HG03469 (cell line): ENCODE data around the gene FLNB.

Experiments
- ATAC-seq: cut with Tn5 transposase; IDR thresholded peaks from one replicate; pipeline ENCODE4 v1.9.1; 2021; ENCODE audit warnings: mild to moderate bottlenecking, moderate library complexity, moderate number of reproducible peaks; ENCODE audit not compliant: unreplicated experiment

The FLNB gene

DNA sequence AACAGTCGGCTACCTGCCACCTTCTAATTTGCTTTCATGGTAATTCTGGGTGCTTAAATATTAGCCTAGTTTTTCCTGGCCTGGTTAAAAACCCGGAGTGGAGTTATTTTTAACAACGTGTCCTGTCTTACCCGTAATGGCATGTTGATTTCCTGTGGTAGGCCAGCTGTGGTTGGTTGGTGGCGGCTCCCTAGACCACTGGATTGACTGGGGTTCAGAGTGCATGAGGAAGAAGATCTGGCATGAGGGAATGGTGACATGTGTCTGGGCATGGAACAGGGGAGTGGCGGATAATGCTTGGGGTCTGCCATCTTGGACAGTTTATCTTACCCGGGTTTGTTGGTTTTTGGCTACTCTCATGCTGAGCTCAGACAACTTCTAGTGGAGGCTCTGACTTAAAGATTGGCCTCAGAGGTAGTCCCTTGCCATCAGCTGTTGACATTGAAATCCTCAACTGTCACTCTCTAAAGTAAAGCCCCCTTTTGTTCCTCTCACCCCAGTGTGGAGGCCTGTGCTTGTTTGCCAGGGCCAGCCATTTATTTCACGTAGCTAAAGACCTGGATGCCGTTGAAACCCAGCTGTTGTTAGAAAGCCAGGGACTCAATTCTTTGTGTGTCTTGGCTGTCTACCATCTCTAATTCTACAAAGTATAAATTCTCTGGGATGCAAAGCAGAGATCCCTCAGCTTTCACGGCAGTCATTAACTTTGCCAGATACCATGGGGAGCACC lies 121.0 kb downstream of the FLNB start:
- no peak for ATAC-seq

GRCh38 chr3:58130591-58130990 lies 122.4 kb downstream of the FLNB start:
- no peak for ATAC-seq

DNA sequence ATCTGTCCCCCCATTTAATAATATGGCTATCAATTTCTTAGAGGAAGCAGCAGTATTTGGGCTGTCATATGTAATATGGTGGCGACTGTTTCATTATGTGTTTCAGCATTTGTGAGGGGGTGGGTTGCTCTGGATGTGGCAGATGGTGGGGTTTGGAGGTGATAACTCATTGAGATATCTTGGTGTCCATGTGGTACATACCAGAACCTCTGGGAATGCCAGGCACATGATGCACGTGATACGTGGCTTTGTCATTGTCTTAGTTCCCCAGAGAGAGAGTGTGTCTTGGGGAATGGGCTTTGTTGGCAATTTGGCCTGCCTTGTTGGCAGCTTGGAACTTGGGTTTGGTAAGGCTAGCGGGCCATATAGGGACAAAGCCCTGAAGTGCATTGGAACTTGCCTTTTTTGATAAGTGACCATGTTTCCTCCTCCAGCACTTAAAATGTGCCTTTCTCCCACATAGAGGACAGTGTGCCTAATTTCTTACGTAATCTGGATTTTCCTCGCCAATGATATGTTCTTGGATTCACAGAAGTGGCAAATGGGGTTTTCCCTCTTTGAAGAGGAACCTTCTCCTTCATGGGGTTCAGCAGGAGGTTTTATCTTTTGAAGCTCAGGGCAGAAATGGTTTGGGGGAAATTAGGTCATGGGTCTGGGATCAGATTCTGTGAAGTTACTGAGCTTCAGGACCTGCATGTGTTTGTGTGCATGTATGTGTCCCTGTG lies 123.0 kb downstream of the FLNB start:
- ATAC-seq, result no peak

DNA sequence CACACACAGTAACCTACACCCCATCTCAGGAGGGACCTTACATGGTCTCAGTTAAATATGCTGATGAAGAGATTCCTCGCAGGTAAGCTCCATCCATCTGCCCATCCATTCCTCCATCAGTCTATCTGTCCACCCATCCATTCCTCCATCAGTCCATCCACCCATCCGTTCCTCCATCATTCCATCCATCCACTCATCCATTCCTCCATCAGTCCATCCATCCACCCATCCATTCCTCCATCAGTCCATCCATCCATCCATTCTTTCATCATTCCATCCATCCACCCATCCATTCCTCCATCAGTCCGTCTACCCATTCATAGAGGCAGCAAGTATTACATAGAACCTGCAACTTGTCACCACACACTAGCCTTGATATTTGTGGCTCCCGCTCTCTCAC lies 124.6 kb downstream of the FLNB start:
- no peak for ATAC-seq

- no peak for ATAC-seq
These were observed 126.2 kb downstream of the FLNB start for GRCh38 chr3:58134468-58134867.

DNA sequence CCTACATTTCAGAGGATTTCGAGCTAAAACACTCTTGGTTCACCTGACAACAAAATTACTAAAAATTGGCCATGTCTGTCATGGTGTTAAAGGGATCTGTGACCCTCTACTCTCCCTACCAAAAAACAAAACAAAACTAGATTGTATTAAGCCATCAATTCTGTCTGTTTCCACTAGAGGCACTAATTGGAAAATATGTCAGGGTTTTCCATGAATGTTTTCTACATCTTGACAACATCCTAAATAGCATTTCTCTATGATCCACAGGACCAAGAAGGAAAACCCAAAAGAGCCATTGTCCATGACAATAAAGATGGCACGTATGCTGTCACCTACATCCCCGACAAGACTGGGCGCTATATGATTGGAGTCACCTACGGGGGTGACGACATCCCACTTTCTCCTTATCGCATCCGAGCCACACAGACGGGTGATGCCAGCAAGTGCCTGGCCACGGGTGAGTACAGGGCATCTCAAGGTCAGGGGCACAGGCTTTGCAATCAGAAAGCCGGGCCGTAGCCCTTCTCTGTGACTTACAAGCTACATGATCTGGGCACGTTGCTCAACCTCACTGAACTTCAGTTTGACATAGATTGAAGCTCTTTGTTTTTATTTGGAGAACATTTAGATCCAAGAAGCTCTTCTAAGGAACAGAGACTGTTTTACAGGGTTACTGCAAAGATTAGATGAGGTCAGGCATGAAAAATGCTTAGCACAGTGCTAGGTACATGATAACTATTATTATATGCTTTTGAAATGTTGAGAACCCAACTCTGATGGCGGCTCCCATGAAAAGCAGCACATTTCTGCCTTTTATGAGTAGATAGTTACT lies 127.7 kb downstream of the FLNB start:
- no peak for ATAC-seq

- no peak for ATAC-seq
These were observed 129.1 kb downstream of the FLNB start for GRCh38 chr3:58137306-58137705.

DNA sequence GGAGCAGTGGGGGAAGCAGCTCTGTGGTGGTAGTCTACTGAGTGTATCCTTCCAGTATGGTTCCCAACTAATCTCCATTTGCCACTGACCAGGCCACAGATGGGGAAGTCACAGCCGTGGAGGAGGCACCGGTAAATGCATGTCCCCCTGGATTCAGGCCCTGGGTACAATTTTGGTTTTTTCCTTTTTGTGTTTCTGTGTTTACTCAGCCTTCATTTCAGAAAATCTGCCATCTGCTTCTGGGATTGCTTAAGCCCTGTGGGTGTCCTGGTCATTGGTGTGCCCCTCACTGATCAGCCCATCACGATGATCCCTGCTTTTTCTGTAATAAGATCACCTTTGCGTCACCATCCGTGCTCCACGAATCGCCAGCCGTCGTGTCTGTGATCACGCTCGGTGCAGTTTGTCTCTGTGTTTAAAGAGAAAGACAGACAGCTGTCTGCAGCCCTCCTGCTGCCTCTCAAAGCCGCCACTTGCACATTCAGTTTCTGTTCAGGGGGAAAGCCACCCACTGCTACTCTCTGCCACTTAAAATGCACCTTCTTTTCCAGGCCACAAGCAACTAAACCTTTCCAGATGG lies 133.6 kb downstream of the FLNB start:
- ATAC-seq, result no peak

- ATAC-seq, result no peak
These were observed 135.3 kb downstream of the FLNB start for GRCh38 chr3:58143417-58144055.

- no peak for ATAC-seq
These were observed 136.5 kb downstream of the FLNB start for GRCh38 chr3:58144478-58145325.

- no peak for ATAC-seq
These were observed 139.8 kb downstream of the FLNB start for GRCh38 chr3:58148049-58148448.

- no peak for ATAC-seq
These were observed 142.0 kb downstream of the FLNB start for GRCh38 chr3:58150130-58150809.

- ATAC-seq, result no peak
These were observed 142.6 kb downstream of the FLNB start for GRCh38 chr3:58150810-58151199.

DNA sequence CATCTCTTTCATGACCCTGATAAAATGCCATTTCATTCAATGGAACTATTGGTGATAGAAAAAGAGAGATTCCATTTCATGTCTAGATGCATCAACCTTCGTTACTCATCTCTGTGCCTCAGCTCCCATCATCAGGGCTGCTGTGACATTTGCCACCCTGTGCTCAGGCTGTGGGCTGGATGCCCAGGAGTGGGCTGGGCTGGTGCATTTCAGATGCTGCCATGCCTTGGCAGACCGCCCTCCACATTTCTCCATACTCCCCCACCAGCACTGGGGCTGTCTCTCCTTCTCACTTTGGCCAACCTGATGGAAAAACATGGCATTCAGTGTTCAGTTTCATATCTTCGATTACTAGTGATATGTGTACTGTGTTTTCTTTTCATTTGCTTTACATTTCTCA lies 143.4 kb downstream of the FLNB start:
- ATAC-seq, result no peak

- ATAC-seq, result no peak
These were observed 144.2 kb downstream of the FLNB start for GRCh38 chr3:58152225-58153015.

DNA sequence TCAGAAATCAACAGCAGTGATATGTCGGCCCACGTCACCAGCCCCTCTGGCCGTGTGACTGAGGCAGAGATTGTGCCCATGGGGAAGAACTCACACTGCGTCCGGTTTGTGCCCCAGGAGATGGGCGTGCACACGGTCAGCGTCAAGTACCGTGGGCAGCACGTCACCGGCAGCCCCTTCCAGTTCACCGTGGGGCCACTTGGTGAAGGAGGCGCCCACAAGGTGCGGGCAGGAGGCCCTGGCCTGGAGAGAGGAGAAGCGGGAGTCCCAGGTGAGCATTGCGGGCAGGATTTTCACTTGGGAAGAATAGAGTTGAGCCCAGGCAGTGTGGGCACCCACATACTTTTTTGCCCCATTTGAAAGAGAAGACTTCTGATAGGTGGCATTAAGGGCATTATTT lies 145.1 kb downstream of the FLNB start:
- no peak for ATAC-seq

- ATAC-seq, result no peak
These were observed 146.6 kb downstream of the FLNB start for GRCh38 chr3:58154626-58155449.

DNA sequence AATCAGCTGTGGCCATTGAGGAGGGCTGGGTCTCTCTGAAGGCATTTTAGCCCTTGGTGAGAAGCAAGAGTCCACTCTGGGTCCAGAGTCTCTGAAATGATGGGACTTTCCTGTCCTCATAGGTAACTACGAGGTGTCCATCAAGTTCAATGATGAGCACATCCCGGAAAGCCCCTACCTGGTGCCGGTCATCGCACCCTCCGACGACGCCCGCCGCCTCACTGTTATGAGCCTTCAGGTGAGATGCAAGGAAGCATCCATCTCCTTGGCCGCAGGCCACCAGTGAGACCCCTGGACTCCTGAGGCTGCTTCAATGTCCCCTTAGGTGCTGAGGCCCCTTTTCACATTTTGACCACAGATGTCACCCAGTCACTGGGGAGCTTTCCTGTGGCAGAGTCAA lies 147.6 kb downstream of the FLNB start:
- no peak for ATAC-seq
